ENCODE data around the gene SLC17A7. TPM values are rescaled to one million over a fixed set of nuclear protein-coding genes. Genes with fewer than 3 reads are reported as not detected.
A peak's percentile ranks its signal among the peaks of the same experiment; 100 is the strongest.

SLC17A7 gene
- total and polyA plus RNA-seq, 2 of the 13 experiments (the other 11 are each of a cell fraction or from before 2014, with no cell fraction given) = 0.32 TPM; not detected in 1

- TF ChIP-seq AGO2 (optimal IDR thresholded peaks at IDR 0.05; ENCODE audit: low read depth, low read length) = peak; percentile 26
- no peak for TF ChIP-seq ZNF777 (CRISPR knock-in tag; IDR thresholded peaks at IDR 0.05)
- TF ChIP-seq E2F2 (CRISPR knock-in tag; IDR thresholded peaks at IDR 0.05; ENCODE audit: borderline replicate concordance) = no peak
- no peak for TF ChIP-seq ZNF235 (CRISPR knock-in tag; IDR thresholded peaks at IDR 0.05; ENCODE audit: borderline replicate concordance)
- TF ChIP-seq TBX2 (CRISPR knock-in tag; IDR thresholded peaks at IDR 0.05; ENCODE audit: borderline replicate concordance) = peak; percentile 67; the same call in 1 of the 2 replicates
- no peak for TF ChIP-seq ZNF549 (CRISPR knock-in tag; IDR thresholded peaks at IDR 0.05)
- no peak for TF ChIP-seq ZNF407 (CRISPR knock-in tag; IDR thresholded peaks at IDR 0.05; ENCODE audit: not compliant biosample characterization)
- no peak for TF ChIP-seq ZNF24 (IDR thresholded peaks at IDR 0.05)
- TF ChIP-seq EP300 (IDR thresholded peaks at IDR 0.05; ENCODE audit: low read depth in 2 of 2, low read length in 2 of 2) = 0 out of 4 replicates have a peak, but pooled peaks of 1 of the 2 experiments have one; percentile 5
- TF ChIP-seq EP300 (CRISPR knock-in tag; IDR thresholded peaks at IDR 0.05; ENCODE audit: borderline replicate concordance) = no peak
- no peak for TF ChIP-seq NFYB (CRISPR knock-in tag; IDR thresholded peaks at IDR 0.05)
- TF ChIP-seq ZBTB33 (CRISPR knock-in tag; IDR thresholded peaks at IDR 0.05) = no peak
- peak; percentile 70 for TF ChIP-seq RAD21 (CRISPR knock-in tag; IDR thresholded peaks at IDR 0.05)
- TF ChIP-seq MED13 (CRISPR knock-in tag; IDR thresholded peaks at IDR 0.05) = no peak
- TF ChIP-seq MTA3 (CRISPR knock-in tag; IDR thresholded peaks at IDR 0.05) = no peak
- no peak for TF ChIP-seq TMF1 (CRISPR knock-in tag; IDR thresholded peaks at IDR 0.05; ENCODE audit: low read depth)
- TF ChIP-seq FOSL2 (CRISPR knock-in tag; IDR thresholded peaks at IDR 0.05) = peak; percentile 21; the same call in 1 of the 2 replicates
- TF ChIP-seq ZNF850 (CRISPR knock-in tag; conservative IDR thresholded peaks at IDR 0.05) = no peak
- TF ChIP-seq PCBP1 (IDR thresholded peaks at IDR 0.05; ENCODE audit: borderline replicate concordance, low read depth, low read length) = no peak
Observed at GRCh38 chr19:49473868-49474541, 32.7 kb upstream of the SLC17A7 start, which contains the start of gene FLT3LG (continued).
